ENCODE measurements around the gene NSUN7. TPM values are rescaled to one million over a fixed set of nuclear protein-coding genes. Genes with fewer than 3 reads are reported as not detected.

Gene NSUN7
- polyA plus RNA-seq, 6 donors from 2014 or later, result 0.47 to 3.7 (median 2.6) TPM

DNA sequence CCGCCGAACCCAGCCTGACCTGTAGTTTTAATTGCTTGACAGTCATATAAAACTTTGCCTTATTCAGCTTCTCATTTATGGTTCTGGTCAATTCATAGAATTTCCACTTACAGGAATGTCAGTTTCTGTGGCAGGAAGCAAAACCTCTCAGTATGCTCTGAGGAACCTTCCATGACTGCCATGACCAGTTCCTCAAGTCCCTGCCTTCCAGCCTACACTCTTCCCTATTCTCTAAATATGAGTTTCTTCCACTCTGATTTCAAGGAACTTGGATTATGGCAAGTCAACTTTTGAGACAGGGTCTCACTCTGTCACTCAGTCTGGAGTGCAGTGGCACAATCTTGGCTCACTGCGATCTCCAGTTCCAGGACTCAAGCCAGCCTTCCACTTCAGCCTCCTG is 26.0 kb upstream of the NSUN7 start:
- H3K27me3 Mint-ChIP-seq, result no peaks in the 10 kb centered on the region
- H3K4me1 Mint-ChIP-seq, result no peaks in the 10 kb centered on the region
- DNase-seq (no peak), ATAC-seq (ENCODE audit: low read depth in 2 of 2) (no peak)
- no peaks in the 10 kb centered on the region for H3K9me3 Mint-ChIP-seq
- H3K4me3 Mint-ChIP-seq, result peak overlapping the region in 4 of 8 donors; percentile 10 to 42 (median 27)
- no peaks in the 10 kb centered on the region for H3K36me3 Mint-ChIP-seq
- H3K27ac Mint-ChIP-seq, result peak overlapping the region in 2 of 6 donors; percentile 31 to 39

DNA sequence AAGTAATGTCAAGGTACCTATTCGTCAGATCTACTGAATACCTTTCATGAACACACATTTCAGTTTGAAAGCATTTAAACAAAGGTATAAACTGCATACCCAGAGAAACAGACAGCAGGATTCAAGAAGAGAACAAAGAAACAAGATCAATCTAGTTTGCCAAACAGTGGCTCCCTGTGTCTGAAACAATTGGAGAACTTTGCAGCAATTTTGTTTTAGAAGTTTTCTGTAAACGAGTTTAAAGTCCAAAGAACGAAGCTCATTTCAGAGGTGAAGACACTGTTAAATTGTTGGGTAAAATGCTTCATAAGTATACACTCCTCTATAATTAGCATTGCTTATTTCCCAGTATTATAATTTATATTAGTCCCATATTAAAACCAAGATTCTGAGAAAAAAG is 21.4 kb upstream of the NSUN7 start:
- H3K36me3 Mint-ChIP-seq, result no peaks in the 10 kb centered on the region
- H3K27me3 Mint-ChIP-seq, result no peaks in the 10 kb centered on the region
- ATAC-seq (ENCODE audit: low read depth in 2 of 2) (no peak), DNase-seq (no peak)
- no peaks in the 10 kb centered on the region for H3K9me3 Mint-ChIP-seq
- no peak overlapping the region for H3K4me3 Mint-ChIP-seq
- H3K4me1 Mint-ChIP-seq, result peaks cover 14 to 24% (median 18%) of the 10 kb centered on the region in 3 donors
- peak overlapping the region in 2 of 6 donors; percentile 33 to 62 for H3K27ac Mint-ChIP-seq

DNA sequence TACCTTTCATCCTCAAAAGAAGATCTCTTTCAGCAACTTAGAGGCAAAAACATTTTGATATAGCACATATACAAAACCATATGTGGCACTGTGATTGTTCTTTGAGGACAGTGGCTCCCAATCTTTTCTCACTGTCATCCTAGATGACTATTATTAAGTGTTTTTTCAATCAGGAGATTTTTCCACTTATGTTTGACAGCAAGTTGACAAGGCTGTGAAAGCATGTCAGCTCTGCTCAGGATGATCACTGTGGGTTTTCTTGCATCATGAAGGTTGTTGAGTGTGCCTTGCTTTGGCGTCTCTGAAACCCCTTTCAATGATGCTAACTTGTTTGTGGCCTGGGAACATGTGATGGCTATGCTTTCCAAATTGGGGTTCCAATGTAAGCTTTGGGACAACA is 20.2 kb upstream of the NSUN7 start:
- Mint-ChIP-seq H3K9me3 (no peaks in the 10 kb centered on the region), H3K27ac (peak overlapping the region in 2 of 6 donors; percentile 16 to 79), H3K36me3 (no peaks in the 10 kb centered on the region), H3K4me3 (no peak overlapping the region), H3K27me3 (no peaks in the 10 kb centered on the region), H3K4me1 (peaks cover 14 to 24% (median 18%) of the 10 kb centered on the region in 3 donors)
- DNase-seq (no peak), ATAC-seq (ENCODE audit: low read depth in 2 of 2) (no peak)

DNA sequence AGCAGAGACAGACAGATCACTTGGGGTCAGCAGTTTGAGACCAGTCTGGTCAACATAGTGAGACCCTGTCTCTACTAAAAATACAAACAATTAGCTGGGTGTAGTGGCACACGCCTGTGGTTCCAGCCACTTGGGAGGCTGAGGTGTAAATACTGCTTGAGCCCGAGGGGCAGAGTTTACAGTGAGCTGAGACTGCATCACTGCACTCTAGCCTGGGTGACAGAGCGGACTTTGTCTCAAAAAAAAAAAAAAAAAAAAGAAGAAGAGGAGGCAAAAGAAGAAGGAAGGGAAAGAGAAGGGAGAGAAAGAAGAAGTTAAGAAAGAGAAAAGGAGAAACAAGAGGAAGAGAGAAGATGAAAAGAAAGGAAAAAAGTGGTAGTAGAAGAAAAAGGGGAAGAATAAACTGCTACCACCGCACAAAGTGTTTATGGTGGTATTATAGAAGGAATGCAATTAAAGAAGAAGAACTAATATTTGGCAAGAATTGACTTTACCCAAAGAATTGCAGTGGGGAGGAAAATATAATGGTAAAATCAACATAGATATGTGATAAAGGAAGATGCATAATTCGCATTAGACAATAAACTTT is 19.6 kb upstream of the NSUN7 start:
- H3K9me3 Mint-ChIP-seq, result no peaks in the 10 kb centered on the region
- no peak overlapping the region for H3K4me3 Mint-ChIP-seq
- peak overlapping the region in 4 of 6 donors; percentile 47 to 86 (median 76) for H3K27ac Mint-ChIP-seq
- H3K36me3 Mint-ChIP-seq, result no peaks in the 10 kb centered on the region
- DNase-seq (no peak), ATAC-seq (ENCODE audit: low read depth in 2 of 2) (no peak)
- no peaks in the 10 kb centered on the region for H3K27me3 Mint-ChIP-seq
- peaks cover 14 to 24% (median 18%) of the 10 kb centered on the region in 3 donors for H3K4me1 Mint-ChIP-seq

DNA sequence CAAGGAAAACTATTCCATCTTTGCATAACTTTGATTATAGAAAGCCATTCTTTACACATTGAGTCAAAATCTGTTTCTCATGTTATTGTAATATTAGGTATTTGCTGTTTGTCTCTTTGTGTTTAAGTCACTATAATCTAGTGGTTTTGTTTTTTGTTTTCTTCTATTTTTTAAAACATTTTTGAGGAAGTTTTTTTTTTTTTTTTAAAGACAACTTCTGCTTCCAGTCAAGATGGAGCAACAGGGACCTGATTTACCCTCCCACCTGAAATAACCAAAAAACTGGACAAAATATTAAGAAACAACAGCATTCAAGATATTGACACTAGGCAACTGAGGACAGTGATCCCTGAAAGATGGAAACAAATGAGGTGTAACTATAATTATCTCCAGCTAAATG is 18.4 kb upstream of the NSUN7 start:
- Mint-ChIP-seq H3K4me3 (peak overlapping the region in 2 of 8 donors; percentile 21 to 40), H3K27ac (peak overlapping the region in 4 of 6 donors; percentile 41 to 71 (median 56)), H3K9me3 (no peaks in the 10 kb centered on the region), H3K36me3 (no peaks in the 10 kb centered on the region), H3K4me1 (peaks cover 14 to 24% (median 18%) of the 10 kb centered on the region in 3 donors), H3K27me3 (no peaks in the 10 kb centered on the region)
- no peak for DNase-seq
- no peak for ATAC-seq (ENCODE audit: low read depth in 2 of 2)

DNA sequence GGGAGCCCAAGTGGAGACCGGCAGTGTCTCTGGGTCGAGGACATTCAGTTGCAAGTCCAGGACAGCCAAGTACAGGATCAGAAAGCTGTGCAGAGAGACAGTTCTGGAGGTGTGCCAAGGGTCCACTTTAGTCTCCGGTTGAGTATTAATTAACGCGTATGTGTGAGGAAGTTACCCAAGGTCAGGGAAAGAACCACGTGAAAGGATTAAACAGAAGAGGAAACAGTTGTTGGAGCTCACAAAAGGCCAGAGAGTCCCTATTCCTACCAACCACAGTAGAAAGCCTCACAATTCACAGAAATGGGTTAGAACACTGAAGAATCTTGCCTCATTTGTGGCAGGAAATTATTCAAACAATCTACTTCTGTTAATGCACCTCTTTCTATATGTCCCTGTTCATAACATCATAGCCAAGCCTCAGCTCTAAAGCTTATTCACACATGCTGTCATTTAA is 17.9 kb upstream of the NSUN7 start:
- H3K9me3 Mint-ChIP-seq, result no peaks in the 10 kb centered on the region
- peak overlapping the region in 3 of 6 donors; percentile 50 to 83 (median 71) for H3K27ac Mint-ChIP-seq
- DNase-seq (no peak), ATAC-seq (ENCODE audit: low read depth in 2 of 2) (peak; percentile 40 to 52)
- no peaks in the 10 kb centered on the region for H3K36me3 Mint-ChIP-seq
- H3K4me1 Mint-ChIP-seq, result peaks cover 14 to 24% (median 18%) of the 10 kb centered on the region in 3 donors
- H3K27me3 Mint-ChIP-seq, result no peaks in the 10 kb centered on the region
- peak overlapping the region in 2 of 8 donors; percentile 21 to 40 for H3K4me3 Mint-ChIP-seq

DNA sequence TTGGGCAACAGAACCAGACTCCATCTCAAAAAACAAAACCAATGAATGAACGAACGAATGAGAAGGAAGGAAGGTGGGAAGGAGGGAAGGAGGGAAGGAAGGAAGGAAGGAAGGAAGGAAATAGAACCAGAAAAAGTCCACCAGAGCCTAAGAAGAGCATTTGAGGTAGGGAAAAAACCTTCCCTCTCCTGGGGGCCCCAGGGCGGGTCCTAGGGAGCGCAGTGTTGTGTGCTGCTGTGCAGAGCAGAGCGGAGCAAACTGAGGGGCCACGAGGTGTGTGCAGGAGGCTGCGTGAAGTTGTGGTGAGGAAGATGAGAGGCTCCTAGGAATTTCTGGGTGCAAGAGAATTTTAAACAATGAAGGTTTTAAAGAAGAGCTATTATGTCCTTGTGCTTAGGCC is 16.0 kb upstream of the NSUN7 start:
- Mint-ChIP-seq H3K27ac (no peak overlapping the region), H3K27me3 (no peaks in the 10 kb centered on the region), H3K4me3 (no peak overlapping the region), H3K9me3 (no peaks in the 10 kb centered on the region), H3K36me3 (no peaks in the 10 kb centered on the region), H3K4me1 (peaks cover 14 to 24% (median 18%) of the 10 kb centered on the region in 3 donors)
- ATAC-seq (ENCODE audit: low read depth in 2 of 2) (no peak), DNase-seq (no peak)

DNA sequence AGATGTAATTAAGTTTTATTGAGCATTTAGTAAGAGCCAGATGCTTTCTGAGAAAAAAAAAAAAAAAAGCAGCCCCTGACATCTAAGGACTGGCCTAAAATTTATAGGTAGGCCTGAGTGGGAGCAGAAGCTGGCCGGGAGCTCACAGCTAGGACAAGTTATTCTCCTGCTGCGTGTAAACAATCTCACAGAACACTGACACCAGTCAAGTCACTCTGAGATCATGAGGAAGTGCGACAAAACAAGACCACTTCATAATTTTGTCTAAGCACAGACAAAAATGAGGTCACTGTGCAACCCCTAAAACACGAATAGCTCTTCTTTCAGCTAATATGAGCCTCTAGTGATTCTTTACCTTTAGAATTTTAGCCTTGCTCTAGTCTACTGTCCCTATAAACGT is 15.3 kb upstream of the NSUN7 start:
- no peak for DNase-seq
- no peaks in the 10 kb centered on the region for H3K27me3 Mint-ChIP-seq
- H3K9me3 Mint-ChIP-seq, result no peaks in the 10 kb centered on the region
- peaks cover 14 to 24% (median 18%) of the 10 kb centered on the region in 3 donors for H3K4me1 Mint-ChIP-seq
- no peak for ATAC-seq (ENCODE audit: low read depth in 2 of 2)
- no peaks in the 10 kb centered on the region for H3K36me3 Mint-ChIP-seq
- H3K27ac Mint-ChIP-seq, result peak overlapping the region in 1 of 6 donors; percentile 52
- no peak overlapping the region for H3K4me3 Mint-ChIP-seq

DNA sequence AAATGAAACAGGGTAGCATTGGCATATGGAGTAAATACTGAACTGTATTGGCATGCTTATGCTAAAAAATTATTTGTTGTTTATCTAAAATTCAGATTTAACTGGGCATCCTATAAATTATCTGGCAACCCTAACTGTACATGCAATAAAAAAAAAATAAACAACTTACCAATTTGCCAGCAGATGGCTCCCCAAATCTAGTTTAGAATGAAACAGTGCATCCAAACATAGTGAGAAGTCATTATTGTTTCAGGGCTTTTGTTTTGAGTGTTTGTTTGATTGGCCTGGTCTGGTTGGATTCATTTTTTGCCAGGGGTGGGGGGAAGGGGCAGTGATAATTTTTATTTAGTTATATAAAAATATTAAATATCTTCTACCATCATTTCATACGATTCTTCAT is 12.8 kb upstream of the NSUN7 start:
- H3K36me3 Mint-ChIP-seq, result no peaks in the 10 kb centered on the region
- peak in 1 of 2 donors; percentile 50 for ATAC-seq (ENCODE audit: low read depth in 2 of 2)
- no peak overlapping the region for H3K27ac Mint-ChIP-seq
- H3K4me3 Mint-ChIP-seq, result no peak overlapping the region
- peaks cover under 1 to 4% (median 3%) of the 10 kb centered on the region in 3 donors for H3K4me1 Mint-ChIP-seq
- H3K27me3 Mint-ChIP-seq, result peaks cover 0 to 4% (median 0%) of the 10 kb centered on the region in 3 donors
- no peaks in the 10 kb centered on the region for H3K9me3 Mint-ChIP-seq
- no peak for DNase-seq

DNA sequence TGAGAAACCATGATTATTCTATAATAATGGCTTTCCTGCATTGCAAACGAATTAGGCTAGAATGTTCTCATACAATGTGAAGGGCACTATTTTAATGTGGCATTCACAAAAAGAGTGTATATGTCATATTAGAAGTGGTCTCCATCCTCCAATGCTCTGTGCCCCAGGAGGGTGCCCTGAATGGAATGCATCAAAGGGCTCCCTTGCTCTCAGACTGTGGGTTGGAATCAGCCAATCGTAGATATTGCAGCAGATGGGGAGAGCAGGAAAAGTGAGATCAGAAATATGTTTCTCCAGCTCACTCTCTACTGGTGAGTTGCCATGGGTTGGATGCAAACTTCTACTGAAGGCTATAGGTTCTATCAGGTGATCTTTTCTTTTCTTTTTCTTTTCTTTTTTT is 11.9 kb upstream of the NSUN7 start:
- Mint-ChIP-seq H3K27me3 (peaks cover 0 to 6% (median 0%) of the 10 kb centered on the region in 3 donors), H3K4me1 (no peaks in the 10 kb centered on the region), H3K9me3 (no peaks in the 10 kb centered on the region), H3K27ac (no peak overlapping the region), H3K36me3 (no peaks in the 10 kb centered on the region), H3K4me3 (no peak overlapping the region)
- DNase-seq, result no peak
- no peak for ATAC-seq (ENCODE audit: low read depth in 2 of 2)

DNA sequence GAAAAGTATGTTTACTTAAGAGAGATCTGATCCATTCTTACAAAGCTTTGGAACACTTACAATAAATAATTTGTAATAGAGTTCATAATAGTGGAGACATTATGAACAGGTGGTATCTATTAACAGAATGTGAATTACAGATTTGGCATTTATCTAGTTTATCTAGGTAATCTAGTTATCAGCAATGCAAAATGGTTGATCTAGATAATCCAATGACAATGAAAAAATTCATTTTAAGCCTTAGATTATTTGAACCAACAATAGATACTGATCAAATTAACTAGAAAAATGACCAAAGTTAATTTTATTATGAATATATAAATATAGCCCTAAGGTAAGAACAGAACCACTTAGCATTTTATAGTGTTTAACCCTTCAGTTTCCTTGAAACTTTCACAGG is 10.4 kb upstream of the NSUN7 start:
- Mint-ChIP-seq H3K27me3 (peaks cover 0 to 6% (median 0%) of the 10 kb centered on the region in 3 donors), H3K4me1 (no peaks in the 10 kb centered on the region), H3K36me3 (no peaks in the 10 kb centered on the region), H3K27ac (no peak overlapping the region), H3K9me3 (no peaks in the 10 kb centered on the region), H3K4me3 (no peak overlapping the region)
- ATAC-seq (ENCODE audit: low read depth in 2 of 2), result no peak
- DNase-seq, result no peak

DNA sequence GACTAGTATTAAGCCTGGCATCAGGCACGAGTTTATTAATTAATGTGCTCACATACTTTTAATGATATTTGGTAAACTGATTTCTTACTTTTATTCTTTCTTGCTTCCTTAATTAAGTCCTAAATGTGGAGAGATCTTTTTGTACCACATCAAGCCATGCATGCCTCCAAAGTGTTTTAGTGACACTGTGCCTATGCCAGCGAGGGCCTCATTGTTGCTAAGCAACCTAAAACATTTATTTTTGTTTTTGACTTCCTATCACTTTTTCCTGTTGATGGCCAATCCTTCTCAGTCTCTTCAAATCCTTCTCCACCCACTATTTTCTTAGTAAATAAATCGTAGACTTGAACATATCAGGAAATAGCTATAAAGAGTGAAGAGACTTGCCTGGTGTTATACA is 5.5 kb upstream of the NSUN7 start:
- Mint-ChIP-seq H3K9me3 (no peaks in the 10 kb centered on the region), H3K27me3 (peaks cover 0 to 6% (median 0%) of the 10 kb centered on the region in 3 donors), H3K36me3 (no peaks in the 10 kb centered on the region), H3K4me1 (peaks cover 0 to 3% (median 0%) of the 10 kb centered on the region in 3 donors), H3K27ac (no peak overlapping the region), H3K4me3 (no peak overlapping the region)
- ATAC-seq (ENCODE audit: low read depth in 2 of 2), result no peak
- DNase-seq, result no peak

DNA sequence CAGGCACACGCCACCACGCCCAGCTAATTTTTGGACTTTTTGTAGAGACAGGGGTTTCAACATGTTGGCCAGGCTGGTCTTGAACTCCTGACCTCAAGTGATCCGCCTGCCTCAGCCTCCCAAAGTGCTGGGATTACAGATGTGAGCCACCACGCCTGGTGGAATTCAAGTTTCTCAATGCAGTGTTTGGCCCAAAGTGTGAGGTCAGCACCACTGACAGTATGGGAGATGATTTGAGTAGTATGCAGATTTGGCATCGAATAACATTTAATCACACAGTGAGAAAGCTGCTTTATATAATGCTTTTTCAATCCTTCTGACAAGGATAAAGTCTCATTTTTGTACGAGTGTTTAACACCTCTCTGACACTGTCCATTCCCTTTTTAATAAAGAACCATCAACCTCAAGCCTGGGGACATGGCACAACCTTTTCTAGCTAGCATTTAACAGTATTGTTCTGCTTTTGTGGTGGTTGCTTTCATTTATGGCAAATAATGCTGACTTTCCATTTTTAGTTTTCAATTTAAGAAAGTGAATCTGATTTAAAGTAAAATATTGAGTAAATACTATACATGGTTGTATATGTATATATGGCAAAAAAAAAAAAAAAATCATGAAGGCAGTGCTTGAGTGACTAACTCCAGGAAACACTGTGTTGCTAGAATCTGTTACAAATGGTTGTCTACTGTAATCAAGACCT is 4.3 kb upstream of the NSUN7 start:
- ATAC-seq (ENCODE audit: low read depth in 2 of 2) (no peak), DNase-seq (no peak)
- H3K27ac Mint-ChIP-seq, result no peak overlapping the region
- H3K9me3 Mint-ChIP-seq, result no peaks in the 10 kb centered on the region
- H3K4me1 Mint-ChIP-seq, result peaks cover 4 to 10% (median 5%) of the 10 kb centered on the region in 3 donors
- H3K27me3 Mint-ChIP-seq, result peaks cover 0 to 6% (median 0%) of the 10 kb centered on the region in 3 donors
- H3K36me3 Mint-ChIP-seq, result no peaks in the 10 kb centered on the region
- peak overlapping the region in 1 of 8 donors; percentile 3 for H3K4me3 Mint-ChIP-seq

DNA sequence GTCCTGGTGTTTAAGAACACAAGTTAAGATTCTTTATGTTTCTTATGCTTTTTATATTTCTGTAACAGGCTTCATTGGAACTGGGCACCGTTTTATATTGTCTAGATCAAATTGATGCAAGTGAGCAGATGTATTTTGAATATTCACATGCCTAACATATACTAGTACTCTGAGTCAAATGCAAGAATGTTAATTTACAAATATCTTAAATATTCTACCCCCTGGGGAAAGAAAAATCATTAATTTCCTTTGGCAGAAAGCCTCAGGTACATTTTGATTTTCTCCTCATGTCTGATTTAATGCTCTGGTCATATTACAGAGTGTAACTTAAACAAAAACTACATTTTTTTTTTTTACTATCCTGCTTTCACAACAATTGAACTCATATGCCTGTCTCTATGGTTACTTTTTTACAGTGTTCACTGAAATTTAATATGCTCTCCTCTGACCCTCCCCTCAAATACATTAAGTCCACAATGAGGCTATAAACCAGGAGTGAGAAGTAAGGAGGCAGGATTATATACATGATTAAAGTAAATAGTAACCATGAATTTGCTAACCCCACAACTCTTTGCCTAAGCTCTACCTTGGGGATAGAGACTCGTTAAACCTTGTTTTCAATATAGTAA is 2.4 kb upstream of the NSUN7 start:
- Mint-ChIP-seq H3K36me3 (no peaks in the 10 kb centered on the region), H3K4me3 (no peak overlapping the region), H3K27me3 (peaks cover 0 to 4% (median 0%) of the 10 kb centered on the region in 3 donors), H3K9me3 (no peaks in the 10 kb centered on the region), H3K4me1 (peaks cover 11 to 25% (median 14%) of the 10 kb centered on the region in 3 donors), H3K27ac (no peak overlapping the region)
- ATAC-seq (ENCODE audit: low read depth in 2 of 2), result no peak
- DNase-seq, result no peak
